Activated T-helper 1 cell treated with anti-CD3 and anti-CD28 coated beads, Interleukin-2, amount 50 U/mL, for 16 hours (primary cell): Measurements from ENCODE around the gene TIGD4.
"Not testable (repeated sequence)": the region's sequence is repeated elsewhere in the genome, so short reads cannot be mapped to it uniquely, and the experiment has no call there.

Experiments
- DNase-seq, 2 donors: peaks; one replicate each; pipeline ENCODE4 v3.0.0-alpha.2; 2020; ENCODE audit warnings: low read depth in 1 of 2, low spot score in 1 of 2

Gene TIGD4

GRCh38 chr4:152784490-152785350 is 5.2 kb upstream of the TIGD4 start:
- no peak for DNase-seq

- no peak for DNase-seq
Measured at GRCh38 chr4:152780267-152780778, 793 bp upstream of the TIGD4 start.

- no peak for DNase-seq
Measured at GRCh38 chr4:152778656-152779512, 646 bp downstream of the TIGD4 start.

- DNase-seq = no peak
Measured at GRCh38 chr4:152777488-152777887, 2.0 kb downstream of the TIGD4 start.

- no peak for DNase-seq
Measured at GRCh38 chr4:152776352-152776751, 3.2 kb downstream of the TIGD4 start.

GRCh38 chr4:152773953-152774352 is 5.6 kb downstream of the TIGD4 start:
- no peak for DNase-seq

GRCh38 chr4:152773339-152773738 is 6.2 kb downstream of the TIGD4 start:
- no peak for DNase-seq

GRCh38 chr4:152771741-152772533 is 7.6 kb downstream of the TIGD4 start:
- DNase-seq = no peak

- not testable (repeated sequence) for DNase-seq
Measured at GRCh38 chr4:152765069-152765737, 14.3 kb downstream of the TIGD4 start.

- DNase-seq = no peak
Measured at GRCh38 chr4:152763796-152764195, 15.7 kb downstream of the TIGD4 start.

- no peak for DNase-seq
Measured at GRCh38 chr4:152748619-152749018, 30.9 kb downstream of the TIGD4 start.

GRCh38 chr4:152747444-152747843 is 32.1 kb downstream of the TIGD4 start:
- no peak for DNase-seq

GRCh38 chr4:152738827-152739226 is 40.7 kb downstream of the TIGD4 start:
- no peak for DNase-seq

- DNase-seq = no peak
Measured at GRCh38 chr4:152735906-152736305, 43.6 kb downstream of the TIGD4 start.

GRCh38 chr4:152735396-152735859 is 44.1 kb downstream of the TIGD4 start:
- no peak for DNase-seq

- DNase-seq = no peak
Measured at GRCh38 chr4:152734699-152735050, 44.9 kb downstream of the TIGD4 start.

- DNase-seq = no peak
Measured at GRCh38 chr4:152734015-152734698, 45.4 kb downstream of the TIGD4 start.

GRCh38 chr4:152731997-152732396 is 47.5 kb downstream of the TIGD4 start:
- no peak for DNase-seq

GRCh38 chr4:152729466-152729865 is 50.1 kb downstream of the TIGD4 start:
- no peak for DNase-seq

- no peak for DNase-seq
Measured at GRCh38 chr4:152728343-152728742, 51.2 kb downstream of the TIGD4 start.
